LNCaP clone FGC (cell line): ENCODE measurements around the gene FAM216B.
A peak's percentile ranks its signal among the peaks of the same experiment; 100 is the strongest.

Experiments
- DNase-seq: peaks from one replicate; pipeline ENCODE4 v3.0.0-alpha.2; 2011; ENCODE audit warnings: low read depth
- H3K4me3 ChIP-seq: 2 replicates; pipeline ENCODE4 v1.5.1; 2011; ENCODE audit warnings: mild to moderate bottlenecking, low read depth, low read length, control low read depth
- CTCF ChIP-seq: IDR thresholded peaks from 2 replicates; pipeline ENCODE4 v1.5.1; 2012; ENCODE audit warnings: mild to moderate bottlenecking; ENCODE audit not compliant: control insufficient read depth, insufficient read depth; ENCODE audit errors: extremely low read depth

The FAM216B gene

DNA sequence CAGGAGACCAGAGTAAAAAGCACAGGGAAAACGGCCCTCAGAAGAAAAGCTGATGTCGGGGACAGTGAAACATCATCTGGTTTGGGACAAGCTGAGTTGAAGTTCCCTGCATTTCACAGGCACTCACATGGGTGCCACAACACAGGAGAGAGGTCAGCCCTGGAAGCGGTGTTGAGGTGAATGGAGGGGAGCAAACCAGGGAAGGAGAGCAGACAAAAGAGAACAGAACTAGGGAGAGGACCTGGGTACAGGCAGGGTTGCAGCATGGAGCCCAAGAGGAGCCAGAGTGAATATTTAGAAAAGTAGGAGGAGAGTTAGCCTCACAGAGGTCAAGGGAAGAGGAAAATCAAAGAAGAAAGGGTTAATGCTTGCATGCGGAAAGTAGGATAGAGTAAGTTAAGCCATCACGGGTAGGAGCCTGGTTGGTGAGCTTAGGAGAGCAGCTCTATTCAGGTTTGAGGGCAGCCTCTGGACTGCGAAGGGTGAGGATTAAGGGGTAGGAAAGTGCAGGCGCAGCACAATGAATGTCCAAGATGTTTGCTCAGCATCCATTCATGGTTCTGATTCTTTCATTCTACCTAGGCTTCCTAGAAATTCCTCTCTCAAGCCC lies 15.5 kb downstream of the FAM216B start:
- DNase-seq, result no peak
- H3K4me3 ChIP-seq, result no peak overlapping the region
- TF ChIP-seq CTCF, result no peak

DNA sequence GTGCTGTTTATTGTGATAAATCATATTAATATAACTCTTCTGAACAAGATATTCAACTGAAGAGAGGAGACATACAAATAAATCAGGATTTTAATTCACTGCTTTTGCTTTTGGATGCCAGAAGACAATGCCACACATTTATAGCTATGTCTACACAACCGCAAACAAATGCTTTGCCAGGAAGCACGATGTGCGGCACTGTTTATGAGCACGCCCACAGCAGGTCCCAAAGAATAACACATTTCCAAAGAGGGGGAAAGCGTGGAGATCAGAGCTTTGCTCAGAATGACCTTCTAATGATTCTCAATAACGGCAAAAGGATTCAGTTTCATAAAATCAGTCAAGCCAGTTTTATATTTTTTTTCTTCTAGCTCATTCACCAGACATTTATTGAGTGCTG lies 16.7 kb downstream of the FAM216B start:
- no peak overlapping the region for H3K4me3 ChIP-seq
- peak; percentile 35 for DNase-seq
- TF ChIP-seq CTCF, result no peak

GRCh38 chr13:42800109-42800643 lies 18.8 kb downstream of the FAM216B start:
- no peak for DNase-seq
- no peak overlapping the region for H3K4me3 ChIP-seq
- TF ChIP-seq CTCF, result no peak

DNA sequence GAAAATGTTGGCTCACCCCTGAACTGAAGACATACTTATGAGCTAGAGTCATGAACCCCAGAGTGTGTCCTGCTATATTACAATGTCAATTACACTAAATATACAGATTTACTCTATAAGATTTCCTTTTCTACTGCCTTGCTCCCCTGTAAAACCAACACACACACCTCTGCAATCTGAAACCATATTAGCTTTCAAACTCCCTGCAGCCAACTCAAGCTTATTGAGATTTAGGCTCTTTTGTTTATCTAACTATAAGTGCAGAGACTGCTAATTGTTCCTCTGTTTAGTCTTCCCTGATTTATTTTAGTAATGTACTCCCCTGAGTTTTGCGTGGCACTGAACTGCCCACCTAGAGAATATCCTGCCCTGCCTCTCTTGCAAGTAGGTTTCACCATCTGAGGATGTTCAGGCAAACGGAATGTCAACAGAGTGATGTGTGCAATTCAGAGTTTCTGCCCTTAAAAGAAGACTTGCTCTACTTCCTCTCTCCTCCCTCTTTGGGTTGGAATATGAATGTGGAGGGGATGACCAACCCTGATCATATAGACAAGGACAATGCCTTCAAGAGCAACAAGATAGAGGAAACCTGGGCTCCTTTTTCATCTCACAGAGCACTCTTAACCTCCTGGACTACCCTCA lies 22.3 kb downstream of the FAM216B start:
- DNase-seq, result no peak
- no peak for TF ChIP-seq CTCF
- no peak overlapping the region for H3K4me3 ChIP-seq

DNA sequence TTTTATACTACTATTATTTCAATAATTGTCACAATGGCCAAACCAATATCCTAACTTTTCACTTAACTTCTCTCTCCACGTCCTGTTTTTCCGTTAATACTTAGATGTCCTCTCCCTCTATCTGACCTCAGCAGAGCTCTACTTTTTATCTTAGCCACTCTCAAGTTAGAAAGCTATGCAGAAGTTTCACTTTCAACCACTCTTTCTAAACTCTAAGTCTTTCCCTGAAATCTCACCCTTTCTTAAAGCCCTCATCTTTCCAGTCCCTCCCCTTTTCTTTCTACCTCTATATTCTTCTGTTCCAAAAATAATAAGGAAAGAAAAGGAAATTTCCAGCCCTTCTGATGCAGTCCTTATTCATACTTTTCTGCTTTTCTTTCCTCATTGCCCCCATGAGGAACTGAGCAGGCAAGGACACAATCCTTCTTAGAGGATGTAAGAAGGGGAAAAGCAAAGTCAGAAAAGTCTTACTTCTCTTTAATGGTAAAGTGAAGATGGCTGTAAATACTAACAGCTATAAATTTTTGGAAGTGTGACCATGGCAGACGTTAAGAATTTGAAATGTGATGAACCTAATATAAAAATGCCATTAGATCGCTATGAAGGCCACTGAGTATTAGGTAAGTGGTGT lies 23.0 kb downstream of the FAM216B start:
- H3K4me3 ChIP-seq, result no peak overlapping the region
- TF ChIP-seq CTCF, result no peak
- no peak for DNase-seq

- TF ChIP-seq CTCF, result no peak
- no peak for DNase-seq
- no peak overlapping the region for H3K4me3 ChIP-seq
Observed at GRCh38 chr13:42807241-42807640, 25.9 kb downstream of the FAM216B start.
